GM12872 (cell line): ENCODE measurements around the gene SERPINA6.

Source experiments
- TF ChIP-seq, protein P1 (sequence below): IDR thresholded peaks from 3 replicates; pipeline ENCODE4 v1.5.1; 2011; ENCODE audit warnings: low read depth, mild to moderate bottlenecking, low read length, moderate library complexity; ENCODE audit not compliant: insufficient read depth

SERPINA6 gene

DNA sequence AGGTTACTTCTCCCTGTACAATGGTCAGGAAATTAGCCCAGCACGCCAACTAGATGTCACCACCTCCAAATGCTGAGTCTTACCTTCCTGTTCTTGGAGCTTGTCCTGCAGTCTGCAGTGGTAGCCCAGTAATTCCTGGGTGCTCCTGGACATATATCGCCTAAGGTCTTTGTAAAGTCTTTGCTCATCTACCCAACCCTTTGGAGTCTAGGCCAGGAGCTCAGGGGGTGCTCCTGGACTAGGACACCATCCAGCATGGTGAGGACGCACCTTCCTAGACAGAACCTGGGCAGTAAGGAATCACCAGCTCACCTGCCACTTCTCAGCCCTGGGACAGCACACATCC lies 30.6 kb downstream of the SERPINA6 start:
- TF ChIP-seq, protein P1, sequence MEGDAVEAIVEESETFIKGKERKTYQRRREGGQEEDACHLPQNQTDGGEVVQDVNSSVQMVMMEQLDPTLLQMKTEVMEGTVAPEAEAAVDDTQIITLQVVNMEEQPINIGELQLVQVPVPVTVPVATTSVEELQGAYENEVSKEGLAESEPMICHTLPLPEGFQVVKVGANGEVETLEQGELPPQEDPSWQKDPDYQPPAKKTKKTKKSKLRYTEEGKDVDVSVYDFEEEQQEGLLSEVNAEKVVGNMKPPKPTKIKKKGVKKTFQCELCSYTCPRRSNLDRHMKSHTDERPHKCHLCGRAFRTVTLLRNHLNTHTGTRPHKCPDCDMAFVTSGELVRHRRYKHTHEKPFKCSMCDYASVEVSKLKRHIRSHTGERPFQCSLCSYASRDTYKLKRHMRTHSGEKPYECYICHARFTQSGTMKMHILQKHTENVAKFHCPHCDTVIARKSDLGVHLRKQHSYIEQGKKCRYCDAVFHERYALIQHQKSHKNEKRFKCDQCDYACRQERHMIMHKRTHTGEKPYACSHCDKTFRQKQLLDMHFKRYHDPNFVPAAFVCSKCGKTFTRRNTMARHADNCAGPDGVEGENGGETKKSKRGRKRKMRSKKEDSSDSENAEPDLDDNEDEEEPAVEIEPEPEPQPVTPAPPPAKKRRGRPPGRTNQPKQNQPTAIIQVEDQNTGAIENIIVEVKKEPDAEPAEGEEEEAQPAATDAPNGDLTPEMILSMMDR = no peak

- TF ChIP-seq, protein P1 = no peak
These were observed 31.1 kb downstream of the SERPINA6 start for GRCh38 chr14:94291906-94292525.

GRCh38 chr14:94291159-94291905 lies 31.8 kb downstream of the SERPINA6 start:
- TF ChIP-seq, protein P1 = no peak

GRCh38 chr14:94290197-94290596 lies 32.9 kb downstream of the SERPINA6 start:
- TF ChIP-seq, protein P1 = no peak

DNA sequence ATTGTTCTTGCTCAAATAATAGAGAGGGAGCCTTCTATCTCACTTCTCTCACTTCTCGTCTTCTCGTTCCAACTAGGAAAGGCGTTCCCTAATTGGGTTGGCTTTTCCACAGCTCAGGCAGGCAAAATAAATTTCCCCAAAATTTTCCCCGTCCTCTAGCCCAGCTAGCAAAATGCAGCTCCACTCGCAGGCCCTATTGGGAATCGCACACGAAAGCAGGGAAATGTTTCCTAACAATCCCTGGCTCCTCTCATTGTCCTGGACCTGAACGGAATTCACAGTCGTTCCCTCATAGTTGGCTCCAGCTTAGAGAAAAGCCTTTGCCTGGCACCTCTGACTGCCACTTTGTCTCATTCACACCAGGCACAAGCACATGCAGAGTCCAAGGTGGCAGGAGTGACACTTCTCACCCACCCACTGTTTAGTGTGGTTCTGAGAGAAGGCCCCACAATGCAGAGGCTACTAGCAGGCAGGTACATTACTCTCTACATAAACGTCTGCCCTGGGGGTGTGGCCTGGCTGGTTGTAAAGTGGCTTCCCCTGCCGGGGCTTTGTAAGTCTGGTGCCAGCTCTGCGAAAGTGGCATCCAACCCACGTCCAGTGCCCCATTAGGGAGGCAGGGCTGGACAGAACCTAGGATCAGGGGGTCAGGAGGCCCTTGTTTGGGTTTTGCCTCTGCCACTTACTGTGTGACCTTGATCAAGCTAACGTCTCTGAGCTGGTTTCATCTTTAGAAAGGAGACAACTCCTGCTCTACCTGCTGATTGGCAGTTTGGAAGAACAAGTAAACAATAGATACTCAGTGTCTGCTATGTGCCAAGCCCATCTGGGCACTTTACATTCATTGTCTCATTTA lies 34.3 kb downstream of the SERPINA6 start:
- TF ChIP-seq, protein P1 = no peak

GRCh38 chr14:94285158-94285557 lies 38.0 kb downstream of the SERPINA6 start:
- TF ChIP-seq, protein P1 = no peak

GRCh38 chr14:94284221-94284620 lies 38.9 kb downstream of the SERPINA6 start:
- TF ChIP-seq, protein P1 = no peak
